Measurements from ENCODE around the gene PPME1. TPM values are rescaled to one million over a fixed set of nuclear protein-coding genes. Genes with fewer than 3 reads are reported as not detected.
A peak's percentile ranks its signal among the peaks of the same experiment; 100 is the strongest.
"Not testable (repeated sequence)": the region's sequence is repeated elsewhere in the genome, so short reads cannot be mapped to it uniquely, and the experiment has no call there.

PPME1 gene, protein sequence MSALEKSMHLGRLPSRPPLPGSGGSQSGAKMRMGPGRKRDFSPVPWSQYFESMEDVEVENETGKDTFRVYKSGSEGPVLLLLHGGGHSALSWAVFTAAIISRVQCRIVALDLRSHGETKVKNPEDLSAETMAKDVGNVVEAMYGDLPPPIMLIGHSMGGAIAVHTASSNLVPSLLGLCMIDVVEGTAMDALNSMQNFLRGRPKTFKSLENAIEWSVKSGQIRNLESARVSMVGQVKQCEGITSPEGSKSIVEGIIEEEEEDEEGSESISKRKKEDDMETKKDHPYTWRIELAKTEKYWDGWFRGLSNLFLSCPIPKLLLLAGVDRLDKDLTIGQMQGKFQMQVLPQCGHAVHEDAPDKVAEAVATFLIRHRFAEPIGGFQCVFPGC
- 12.6 and 19.2 TPM in 2 replicates for total RNA-seq

GRCh38 chr11:74170694-74171629 lies at the start of gene PPME1, which contains the start of gene C2CD3:
Gene PPME1 (plus strand): TSS chr11:74171289. CDS start chr11:74171422, 133 bp downstream.
Gene C2CD3 (minus strand): TSS chr11:74171002. CDS start chr11:74170792, 210 bp downstream.
- Histone ChIP-seq H3K27me3 (ENCODE audit: control insufficient read depth, insufficient read depth, low read length) (no peaks in the 10 kb centered on the region), H3K36me3 (ENCODE audit: control insufficient read depth, insufficient read depth, low read length) (peaks cover 3% of the 10 kb centered on the region), H3K4me3 (ENCODE audit: low read depth, low read length) (peak within 1 kb of the TSS; percentile 62)
- TF ChIP-seq, protein P1, sequence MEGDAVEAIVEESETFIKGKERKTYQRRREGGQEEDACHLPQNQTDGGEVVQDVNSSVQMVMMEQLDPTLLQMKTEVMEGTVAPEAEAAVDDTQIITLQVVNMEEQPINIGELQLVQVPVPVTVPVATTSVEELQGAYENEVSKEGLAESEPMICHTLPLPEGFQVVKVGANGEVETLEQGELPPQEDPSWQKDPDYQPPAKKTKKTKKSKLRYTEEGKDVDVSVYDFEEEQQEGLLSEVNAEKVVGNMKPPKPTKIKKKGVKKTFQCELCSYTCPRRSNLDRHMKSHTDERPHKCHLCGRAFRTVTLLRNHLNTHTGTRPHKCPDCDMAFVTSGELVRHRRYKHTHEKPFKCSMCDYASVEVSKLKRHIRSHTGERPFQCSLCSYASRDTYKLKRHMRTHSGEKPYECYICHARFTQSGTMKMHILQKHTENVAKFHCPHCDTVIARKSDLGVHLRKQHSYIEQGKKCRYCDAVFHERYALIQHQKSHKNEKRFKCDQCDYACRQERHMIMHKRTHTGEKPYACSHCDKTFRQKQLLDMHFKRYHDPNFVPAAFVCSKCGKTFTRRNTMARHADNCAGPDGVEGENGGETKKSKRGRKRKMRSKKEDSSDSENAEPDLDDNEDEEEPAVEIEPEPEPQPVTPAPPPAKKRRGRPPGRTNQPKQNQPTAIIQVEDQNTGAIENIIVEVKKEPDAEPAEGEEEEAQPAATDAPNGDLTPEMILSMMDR (IDR thresholded peaks at IDR 0.05; ENCODE audit: insufficient read depth, low read length, severe bottlenecking), result peak; percentile 51
- DNase-seq (ENCODE audit: low read depth) (peak; percentile 99), FAIRE-seq (peak; percentile 96)

DNA sequence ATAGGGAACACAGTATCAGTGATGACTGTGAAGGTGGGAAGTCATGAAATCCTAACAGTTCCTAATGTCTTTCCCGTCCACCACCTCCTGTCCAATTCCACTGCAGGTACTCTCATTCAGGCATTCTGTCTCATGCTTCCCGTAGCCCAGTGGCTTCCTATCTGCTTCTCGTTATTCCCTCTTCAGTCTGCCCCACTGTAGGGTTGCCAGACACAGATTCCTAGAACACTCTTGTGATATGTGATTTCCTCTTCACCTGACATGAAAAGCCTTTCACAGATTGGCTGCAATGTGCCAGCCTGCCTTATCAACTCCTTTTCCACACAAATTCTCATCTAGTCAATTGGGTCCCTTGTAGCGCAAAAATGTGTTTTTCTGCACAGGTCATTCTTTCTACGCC lies 49.3 kb upstream of the PPME1 start:
- no peak for FAIRE-seq
- H3K4me3 ChIP-seq (ENCODE audit: low read depth, low read length), result no peak overlapping the region
- DNase-seq (ENCODE audit: low read depth), result no peak
- H3K27me3 ChIP-seq (ENCODE audit: control insufficient read depth, insufficient read depth, low read length), result no peaks in the 10 kb centered on the region
- TF ChIP-seq, protein P1 (IDR thresholded peaks at IDR 0.05; ENCODE audit: insufficient read depth, low read length, severe bottlenecking), result no peak
- no peaks in the 10 kb centered on the region for H3K36me3 ChIP-seq (ENCODE audit: control insufficient read depth, insufficient read depth, low read length)

DNA sequence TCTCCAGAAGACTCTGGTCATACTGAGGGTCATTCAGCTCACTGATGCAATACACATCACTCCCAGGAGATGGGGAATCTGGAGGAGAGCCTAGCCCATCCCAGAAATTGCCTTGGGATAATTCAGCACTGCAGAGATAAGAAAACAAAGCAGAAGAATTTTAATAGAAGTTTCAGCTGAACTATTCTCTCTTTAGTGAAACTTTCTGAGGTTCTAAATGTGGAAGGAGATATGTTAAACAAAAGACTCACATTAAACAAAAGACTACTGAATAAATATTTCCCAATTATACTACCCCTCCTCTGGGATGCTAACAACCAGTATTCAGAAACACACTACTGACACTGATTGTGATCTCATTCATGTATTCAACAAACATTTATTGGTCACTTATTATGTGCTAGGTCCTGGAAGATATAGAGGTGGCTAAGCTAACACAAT lies 48.1 kb upstream of the PPME1 start:
- no peaks in the 10 kb centered on the region for H3K36me3 ChIP-seq (ENCODE audit: control insufficient read depth, insufficient read depth, low read length)
- TF ChIP-seq, protein P1 (IDR thresholded peaks at IDR 0.05; ENCODE audit: insufficient read depth, low read length, severe bottlenecking), result no peak
- FAIRE-seq, result no peak
- no peak for DNase-seq (ENCODE audit: low read depth)
- no peak overlapping the region for H3K4me3 ChIP-seq (ENCODE audit: low read depth, low read length)
- no peaks in the 10 kb centered on the region for H3K27me3 ChIP-seq (ENCODE audit: control insufficient read depth, insufficient read depth, low read length)

DNA sequence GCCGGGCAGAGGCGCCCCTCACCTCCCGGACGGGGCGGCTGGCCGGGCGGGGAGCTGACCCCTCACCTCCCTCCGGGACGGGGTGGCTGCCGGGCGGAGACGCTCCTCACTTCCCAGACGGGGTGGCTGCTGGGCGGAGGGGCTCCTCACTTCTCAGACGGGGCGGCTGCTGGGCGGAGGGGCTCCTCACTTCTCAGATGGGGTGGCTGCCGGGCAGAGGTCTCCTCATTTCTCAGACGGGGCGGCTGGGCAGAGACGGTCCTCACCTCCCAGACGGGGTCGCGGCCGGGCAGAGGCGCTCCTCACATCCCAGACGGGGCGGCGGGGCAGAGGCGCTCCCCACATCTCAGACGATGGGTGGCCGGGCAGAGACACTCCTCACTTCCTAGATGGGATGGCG lies 42.0 kb upstream of the PPME1 start:
- H3K36me3 ChIP-seq (ENCODE audit: control insufficient read depth, insufficient read depth, low read length); DNase-seq (ENCODE audit: low read depth); H3K4me3 ChIP-seq (ENCODE audit: low read depth, low read length); H3K27me3 ChIP-seq (ENCODE audit: control insufficient read depth, insufficient read depth, low read length); FAIRE-seq: not testable (repeated sequence)

DNA sequence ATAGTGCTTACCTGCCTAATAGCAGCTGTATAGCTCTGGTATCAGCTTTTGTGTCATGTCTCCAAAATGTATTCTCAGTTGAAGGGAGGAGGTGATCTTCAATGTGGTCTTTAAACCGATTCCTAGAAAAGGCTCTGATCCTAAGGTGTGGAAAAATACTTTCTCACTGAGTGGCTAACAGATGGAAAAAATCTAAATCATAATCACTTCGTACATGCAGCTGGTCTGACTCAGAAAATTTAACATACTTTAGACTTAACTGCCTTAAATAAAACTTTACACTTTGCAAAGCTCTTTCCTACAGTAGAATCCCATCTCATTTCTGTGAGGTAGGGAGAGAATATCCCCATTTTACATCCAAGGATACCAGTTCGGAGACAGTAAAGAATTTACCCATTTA lies 38.3 kb upstream of the PPME1 start:
- H3K27me3 ChIP-seq (ENCODE audit: control insufficient read depth, insufficient read depth, low read length), result no peaks in the 10 kb centered on the region
- TF ChIP-seq, protein P1 (IDR thresholded peaks at IDR 0.05; ENCODE audit: insufficient read depth, low read length, severe bottlenecking), result no peak
- H3K4me3 ChIP-seq (ENCODE audit: low read depth, low read length), result no peak overlapping the region
- H3K36me3 ChIP-seq (ENCODE audit: control insufficient read depth, insufficient read depth, low read length), result peaks cover 1% of the 10 kb centered on the region
- DNase-seq (ENCODE audit: low read depth) (no peak), FAIRE-seq (no peak)

DNA sequence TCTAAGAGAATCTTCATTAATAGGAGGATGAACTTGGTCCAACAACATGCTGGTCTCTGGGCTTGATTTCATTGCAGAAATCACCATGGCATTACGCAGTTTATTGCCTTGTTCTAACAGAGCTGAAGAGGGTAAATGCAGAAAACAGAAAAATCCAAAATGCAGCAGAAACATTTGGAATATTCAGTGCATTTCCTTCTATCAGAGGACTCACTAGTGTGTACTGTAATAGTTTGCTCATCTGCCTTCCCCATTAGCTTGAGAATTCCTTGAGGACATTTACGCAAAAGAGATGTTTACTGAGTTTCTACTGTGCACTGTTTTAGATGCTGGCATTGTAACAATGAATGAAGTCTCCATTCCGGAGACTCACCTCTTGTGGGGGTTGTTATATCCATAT lies 37.7 kb upstream of the PPME1 start:
- Histone ChIP-seq H3K27me3 (ENCODE audit: control insufficient read depth, insufficient read depth, low read length) (no peaks in the 10 kb centered on the region), H3K4me3 (ENCODE audit: low read depth, low read length) (no peak overlapping the region), H3K36me3 (ENCODE audit: control insufficient read depth, insufficient read depth, low read length) (peaks cover 1% of the 10 kb centered on the region)
- DNase-seq (ENCODE audit: low read depth), result no peak
- TF ChIP-seq, protein P1 (IDR thresholded peaks at IDR 0.05; ENCODE audit: insufficient read depth, low read length, severe bottlenecking), result no peak
- no peak for FAIRE-seq

Measured in bronchial epithelial cell (primary cell).